ENCODE data around the gene NIT1. TPM values are rescaled to one million over a fixed set of nuclear protein-coding genes. Genes with fewer than 3 reads are reported as not detected.

NIT1 gene
- total and polyA plus RNA-seq, 2 of the 8 experiments (the other 6 are each of a cell fraction or from before 2014, with no cell fraction given): 33.0 to 40.4 TPM

DNA sequence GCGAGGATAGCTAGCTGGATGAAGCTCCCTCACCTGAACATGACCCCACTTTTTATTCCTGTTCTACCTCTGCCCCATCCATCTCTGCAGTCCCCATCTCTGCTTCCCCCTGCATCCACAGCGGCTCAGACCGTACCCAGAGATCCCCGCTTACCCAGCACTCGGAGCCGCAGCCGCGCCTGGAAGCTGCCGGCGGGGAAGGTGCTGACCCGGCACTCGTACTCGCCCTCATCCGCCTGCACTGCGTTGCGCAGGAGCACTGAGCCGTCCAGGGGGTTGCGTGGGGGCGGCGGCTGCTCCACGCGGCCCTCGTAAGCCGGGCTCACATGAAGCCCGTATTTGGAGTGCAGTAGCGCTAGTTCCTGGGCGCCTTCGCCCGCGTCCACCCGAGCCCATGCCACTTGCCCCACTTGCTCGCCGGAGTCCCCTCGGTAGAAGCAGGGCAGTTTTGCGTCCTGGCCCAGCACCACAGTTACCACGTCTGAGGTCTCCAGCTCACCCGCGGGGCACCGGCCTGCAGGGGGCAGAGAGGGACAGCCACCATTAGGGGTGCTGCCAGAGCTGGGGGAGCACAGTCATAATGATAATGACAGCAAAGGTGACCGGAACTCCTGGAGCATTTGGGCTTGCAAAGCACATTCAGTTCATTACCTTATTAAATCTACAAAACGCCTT is 38.3 kb upstream of the NIT1 start:
- no peaks in the 10 kb centered on the region for H3K79me2 ChIP-seq (ENCODE audit: control insufficient read depth in 1 of 2, insufficient read depth in 2 of 2, low read length in 2 of 2)
- no peak overlapping the region for H4K91ac ChIP-seq (replicated peaks; ENCODE audit: insufficient read length, low read length)
- H3K4ac ChIP-seq (replicated peaks; ENCODE audit: insufficient read length, low read depth, low read length): peak overlapping the region; percentile 14
- 0 out of 2 replicates have a peak overlapping the region, but pooled peaks have one; percentile 47 for H2BK15ac ChIP-seq (ENCODE audit: low read length)
- no peak overlapping the region for H3K23ac ChIP-seq (ENCODE audit: insufficient read length)
- H3K14ac ChIP-seq (ENCODE audit: insufficient read length): no peak overlapping the region
- H3K23me2 ChIP-seq (ENCODE audit: low read depth, low read length): no peaks in the 10 kb centered on the region
- H3K18ac ChIP-seq (ENCODE audit: extremely low read depth, low read length): no peak overlapping the region
- H3K79me1 ChIP-seq (ENCODE audit: low read depth, low read length): no peaks in the 10 kb centered on the region
- DNase-seq (ENCODE audit: low read depth in 1 of 2, low spot score in 2 of 2): no peak
- no peak overlapping the region for H3K56ac ChIP-seq (replicated peaks; ENCODE audit: insufficient read length, low read depth, low read length)
- no peak for FAIRE-seq
- H3K9me3 ChIP-seq (ENCODE audit: insufficient read depth in 2 of 2, low read depth in 1 of 2, low read length in 1 of 2): no peaks in the 10 kb centered on the region
- CTCF ChIA-PET (ENCODE audit: partially characterized antibody): interaction anchor here (0.6 to 17.8 kb wide), 7 partner anchors 7 to 136 kb away, joined by 3 to 282 read pairs (median 4); partner anchors contain the start of genes ARHGAP30 and KLHDC9
- WGBS, 2 experiments (ENCODE audit: extremely low coverage in 1 of 2, insufficient coverage in 1 of 2, insufficient read length in 1 of 2, insufficient replicate concordance in 2 of 2, low coverage in 1 of 2, low lambda C conversion rate in 2 of 2, missing lambda C conversion rate in 1 of 2): 91% methylated on average over 40 of the region's 41 CpGs; no CpG with 5 or more reads in 1 of the 2 experiments
- no peaks in the 10 kb centered on the region for H4K20me1 ChIP-seq (replicated peaks in 1 of 2; ENCODE audit: control insufficient read depth in 1 of 2, insufficient read depth in 2 of 2, low read length in 2 of 2)
- H2AK5ac ChIP-seq (ENCODE audit: low read depth, low read length): no peak overlapping the region
- no peak overlapping the region for H4K5ac ChIP-seq (ENCODE audit: insufficient read length, low read depth, low read length)
- no peaks in the 10 kb centered on the region for H3K27me3 ChIP-seq (replicated peaks in 1 of 4; ENCODE audit: control insufficient read depth in 3 of 4, extremely low read depth in 1 of 4, insufficient read depth in 3 of 4, low read length in 3 of 4)
- no peak overlapping the region for H3K4me2 ChIP-seq (ENCODE audit: insufficient read depth in 1 of 2, low read depth in 2 of 2, low read length in 2 of 2)
- no peak overlapping the region for H2BK120ac ChIP-seq (replicated peaks; ENCODE audit: low read depth, low read length)
- H2BK20ac ChIP-seq (ENCODE audit: low read length): no peak overlapping the region
- H3K9ac ChIP-seq (replicated peaks in 1 of 4; ENCODE audit: extremely low read depth in 1 of 4, low read depth in 3 of 4, low read length in 3 of 4): no peak overlapping the region
- peaks cover 0 to 3% (median 0%) of the 10 kb centered on the region in 4 experiments; a peak in 3 of 7 replicates for H3K4me1 ChIP-seq (replicated peaks in 1 of 4; ENCODE audit: control insufficient read depth in 3 of 4, insufficient read depth in 4 of 4, low read length in 3 of 4)
- no peaks in the 10 kb centered on the region for H3K36me3 ChIP-seq (ENCODE audit: control insufficient read depth in 2 of 4, insufficient read depth in 4 of 4, low read length in 3 of 4)
- H2AFZ ChIP-seq (ENCODE audit: low read length): no peak overlapping the region
- TF ChIP-seq FOSL1 (IDR thresholded peaks at IDR 0.05; ENCODE audit: insufficient read depth, low read depth, low read length) (no peak), SP1 (IDR thresholded peaks at IDR 0.05; ENCODE audit: low read depth, low read length) (no peak)
- TF ChIP-seq, protein P1, sequence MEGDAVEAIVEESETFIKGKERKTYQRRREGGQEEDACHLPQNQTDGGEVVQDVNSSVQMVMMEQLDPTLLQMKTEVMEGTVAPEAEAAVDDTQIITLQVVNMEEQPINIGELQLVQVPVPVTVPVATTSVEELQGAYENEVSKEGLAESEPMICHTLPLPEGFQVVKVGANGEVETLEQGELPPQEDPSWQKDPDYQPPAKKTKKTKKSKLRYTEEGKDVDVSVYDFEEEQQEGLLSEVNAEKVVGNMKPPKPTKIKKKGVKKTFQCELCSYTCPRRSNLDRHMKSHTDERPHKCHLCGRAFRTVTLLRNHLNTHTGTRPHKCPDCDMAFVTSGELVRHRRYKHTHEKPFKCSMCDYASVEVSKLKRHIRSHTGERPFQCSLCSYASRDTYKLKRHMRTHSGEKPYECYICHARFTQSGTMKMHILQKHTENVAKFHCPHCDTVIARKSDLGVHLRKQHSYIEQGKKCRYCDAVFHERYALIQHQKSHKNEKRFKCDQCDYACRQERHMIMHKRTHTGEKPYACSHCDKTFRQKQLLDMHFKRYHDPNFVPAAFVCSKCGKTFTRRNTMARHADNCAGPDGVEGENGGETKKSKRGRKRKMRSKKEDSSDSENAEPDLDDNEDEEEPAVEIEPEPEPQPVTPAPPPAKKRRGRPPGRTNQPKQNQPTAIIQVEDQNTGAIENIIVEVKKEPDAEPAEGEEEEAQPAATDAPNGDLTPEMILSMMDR (IDR thresholded peaks at IDR 0.05; ENCODE audit: control extremely low read depth in 1 of 3, insufficient read depth in 1 of 3, low read depth in 1 of 3, low read length in 3 of 3): peak in 2 of 3 experiments; percentile 23 to 33; a peak in 2 of 4 replicates
- no peak overlapping the region; the same call in 1 of the 2 replicates for H2BK5ac ChIP-seq (ENCODE audit: low read depth, low read length)
- H3K27ac ChIP-seq (ENCODE audit: low read depth, low read length): no peak overlapping the region
- peak overlapping the region; percentile 88; the same call in 1 of the 2 replicates for H4K8ac ChIP-seq (ENCODE audit: extremely low read depth, insufficient read depth, low read length)
- no peak overlapping the region for H3K4me3 ChIP-seq (ENCODE audit: extremely low read depth in 1 of 4, insufficient read depth in 2 of 4, low read depth in 3 of 4, low read length in 4 of 4)
- POLR2A ChIA-PET (ENCODE audit: partially characterized antibody): interaction anchor here (1.4 kb wide), 1 partner anchor 38 kb away, joined by 3 read pairs; no protein-coding TSS in a partner anchor
- H2BK12ac ChIP-seq (ENCODE audit: low read depth, low read length): no peak overlapping the region

Data from H1 (cell line).